Umbilical cord (tissue), 2 donors: ENCODE data around the gene STAP1. TPM values are rescaled to one million over a fixed set of nuclear protein-coding genes. Genes with fewer than 3 reads are reported as not detected.
A peak's percentile ranks its signal among the peaks of the same experiment; 100 is the strongest.
"Not testable (repeated sequence)": the region's sequence is repeated elsewhere in the genome, so short reads cannot be mapped to it uniquely, and the experiment has no call there.

ENCODE experiments used
- DNase-seq: peaks from one replicate; pipeline ENCODE4 v3.0.0-alpha.2; 2015; ENCODE audit warnings: low spot score
- total RNA-seq: library from RNA; depleted of rRNA; stranded (reverse); fragments of >200 nt; gene quantifications from one replicate; pipeline ENCODE4 v1.2.3, GENCODE V29; 2014; ENCODE audit warnings: low replicate concordance; ENCODE audit not compliant: insufficient read depth

STAP1 gene
- total RNA-seq = 5.5 TPM

GRCh38 chr4:67558493-67558892 lies at the start of gene STAP1:
Gene STAP1, plus strand, starts transcription at chr4:67558727. Its CDS starts 83 bp downstream, at chr4:67558810.
- no peak for DNase-seq

GRCh38 chr4:67512501-67512900 lies 46.0 kb upstream of the STAP1 start:
- DNase-seq = no peak

- DNase-seq = no peak
Measured at GRCh38 chr4:67520141-67520540, 38.4 kb upstream of the STAP1 start.

- no peak for DNase-seq
Measured at GRCh38 chr4:67521506-67521905, 37.0 kb upstream of the STAP1 start.

- DNase-seq = no peak
Measured at GRCh38 chr4:67522230-67522629, 36.3 kb upstream of the STAP1 start.

- DNase-seq = no peak
Measured at GRCh38 chr4:67522851-67523671, 35.5 kb upstream of the STAP1 start.

GRCh38 chr4:67524140-67524539 lies 34.4 kb upstream of the STAP1 start:
- not testable (repeated sequence) for DNase-seq

- no peak for DNase-seq
Measured at GRCh38 chr4:67531379-67531962, 27.1 kb upstream of the STAP1 start.

GRCh38 chr4:67532397-67532796 lies 26.1 kb upstream of the STAP1 start:
- DNase-seq = not testable (repeated sequence)

- no peak for DNase-seq
Measured at GRCh38 chr4:67533112-67533511, 25.4 kb upstream of the STAP1 start.

- no peak for DNase-seq
Measured at GRCh38 chr4:67535280-67535840, 23.2 kb upstream of the STAP1 start.

- DNase-seq = no peak
Measured at GRCh38 chr4:67539830-67540229, 18.7 kb upstream of the STAP1 start.

GRCh38 chr4:67542076-67542475 lies 16.5 kb upstream of the STAP1 start:
- no peak for DNase-seq

GRCh38 chr4:67545199-67546003 lies 13.1 kb upstream of the STAP1 start, which contains the start of gene CENPC:
Gene CENPC, minus strand, starts transcription at chr4:67545503. Its CDS starts 148 bp downstream, at chr4:67545355.
- peak; percentile 99 for DNase-seq

- DNase-seq = no peak
Measured at GRCh38 chr4:67546004-67546356, 12.5 kb upstream of the STAP1 start.

GRCh38 chr4:67546971-67547370 lies 11.6 kb upstream of the STAP1 start:
- peak; percentile 45 for DNase-seq

- peak; percentile 9 for DNase-seq
Measured at GRCh38 chr4:67549123-67549522, 9.4 kb upstream of the STAP1 start.

GRCh38 chr4:67550451-67550850 lies 8.1 kb upstream of the STAP1 start:
- no peak for DNase-seq

GRCh38 chr4:67550857-67551256 lies 7.7 kb upstream of the STAP1 start:
- DNase-seq = no peak

- DNase-seq = not testable (repeated sequence)
Measured at GRCh38 chr4:67552146-67552792, 6.3 kb upstream of the STAP1 start.

- no peak for DNase-seq
Measured at GRCh38 chr4:67554096-67554495, 4.4 kb upstream of the STAP1 start.
